GM19467 (cell line): ENCODE measurements around the gene IL17C.

ENCODE experiments used
- ATAC-seq: cut with Tn5 transposase; IDR thresholded peaks from one replicate; pipeline ENCODE4 v1.9.1; 2021; ENCODE audit warnings: mild to moderate bottlenecking, moderate library complexity; ENCODE audit not compliant: unreplicated experiment

IL17C gene

DNA sequence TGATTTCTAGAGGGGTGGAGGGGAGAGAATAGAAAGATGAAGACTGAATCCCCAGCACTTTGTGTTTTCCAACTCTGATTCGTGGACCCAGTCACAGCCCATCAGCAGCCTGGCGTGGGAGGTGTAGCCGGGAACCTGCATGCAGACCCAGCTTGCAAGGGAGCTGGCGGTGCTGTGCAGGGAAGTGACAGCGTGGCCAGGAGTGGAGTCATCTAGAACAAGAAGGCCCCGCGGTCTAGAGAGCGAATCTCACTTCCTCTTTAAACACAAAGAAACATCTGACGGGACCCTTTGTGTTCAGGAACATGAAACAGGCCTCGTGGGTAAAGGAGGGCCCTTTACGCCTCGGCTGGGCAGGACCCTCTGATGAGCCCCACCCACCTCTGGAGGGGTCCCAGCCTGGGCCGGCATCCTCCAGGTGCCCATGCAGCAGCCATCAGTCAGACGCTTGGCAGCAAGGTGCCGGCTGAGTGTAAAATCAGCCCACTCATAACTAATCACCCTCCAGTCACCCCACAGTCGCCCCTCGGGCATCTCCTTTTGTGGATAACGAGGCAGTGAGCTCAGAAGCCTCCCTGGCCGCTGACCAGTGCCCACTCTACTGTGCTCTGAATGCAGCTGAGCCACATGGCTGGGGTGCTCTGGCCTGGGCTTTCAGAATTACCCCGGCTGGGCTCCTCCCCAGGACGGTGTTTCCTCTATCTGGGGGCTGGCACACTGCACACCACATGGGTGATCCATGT is 43.5 kb downstream of the IL17C start:
- peak; percentile 60 for ATAC-seq

GRCh38 chr16:88684569-88685155 is 46.3 kb downstream of the IL17C start:
- ATAC-seq: no peak

DNA sequence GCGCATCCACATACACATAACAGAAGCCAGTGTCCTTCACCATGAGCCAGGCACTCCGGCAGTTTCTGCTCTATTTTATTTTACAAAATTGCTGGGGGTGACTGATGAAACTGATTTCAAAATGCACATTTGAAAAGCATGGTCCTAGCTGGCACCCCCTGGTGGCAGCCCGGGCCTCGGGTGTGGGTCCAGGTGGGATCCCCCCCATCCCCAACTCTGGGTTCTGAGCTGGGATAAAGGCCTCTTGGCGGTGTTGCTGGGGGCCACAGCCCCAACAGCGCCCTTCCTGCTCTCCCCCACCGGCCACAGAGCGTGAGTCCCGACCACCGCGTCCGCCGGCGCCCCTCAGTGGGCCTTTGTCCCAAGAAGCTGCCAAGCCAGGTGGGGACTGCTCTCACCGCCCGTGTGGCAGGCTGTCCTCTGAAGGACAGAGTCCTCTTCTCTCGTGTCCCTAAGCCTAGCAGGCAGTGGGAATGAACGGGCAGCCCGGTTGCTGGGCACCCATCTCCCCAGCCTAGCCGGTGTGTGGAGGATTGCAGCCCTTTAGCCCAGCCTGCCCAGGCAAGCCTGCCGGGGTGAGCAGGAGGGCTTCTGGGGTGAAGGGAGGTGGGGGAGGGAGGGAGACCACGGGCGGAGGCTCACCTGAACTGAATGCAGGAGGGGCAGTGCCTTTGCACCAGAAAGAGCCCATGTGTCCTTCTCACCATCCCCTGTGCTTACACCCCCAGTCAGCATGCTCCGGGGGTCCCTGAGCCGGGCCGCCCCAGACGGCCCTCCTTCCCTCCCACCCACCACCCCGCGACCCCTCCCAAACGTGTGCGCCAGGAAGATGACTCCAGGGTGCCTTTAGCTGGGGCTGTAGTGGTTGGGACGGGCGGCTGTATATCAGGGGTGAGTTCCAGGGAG is 47.0 kb downstream of the IL17C start:
- ATAC-seq: no peak

DNA sequence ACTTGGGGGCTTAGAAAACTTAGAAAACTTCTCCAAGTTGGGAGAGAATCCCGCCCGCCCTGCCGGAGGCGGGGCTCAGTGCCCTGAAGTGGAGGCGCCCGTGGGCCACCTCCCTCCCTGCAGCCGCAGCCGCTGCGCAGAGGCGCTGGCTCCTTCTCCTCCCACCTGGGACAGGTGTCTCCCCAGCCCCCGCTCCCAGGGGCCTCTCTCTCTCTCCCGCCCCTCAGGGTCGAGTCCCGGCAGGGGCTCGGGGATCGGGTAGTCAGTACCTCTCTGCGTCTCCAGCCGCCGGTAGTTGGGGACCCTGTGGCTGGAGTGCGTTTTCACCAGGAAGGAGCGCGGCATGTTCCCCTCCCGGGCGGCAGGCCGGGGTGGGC is 47.7 kb downstream of the IL17C start:
- peak; percentile 2 for ATAC-seq

- ATAC-seq: peak; percentile 60
Observed at GRCh38 chr16:88686439-88687253, 48.3 kb downstream of the IL17C start, which contains the start of gene SNAI3. Gene SNAI3, minus strand, starts transcription at chr16:88686507. Its CDS starts 101 bp downstream, at chr16:88686406.

GRCh38 chr16:88687254-88687576 is 48.8 kb downstream of the IL17C start:
- no peak for ATAC-seq

- ATAC-seq: no peak
Observed at GRCh38 chr16:88687676-88688012, 49.3 kb downstream of the IL17C start.

- no peak for ATAC-seq
Observed at GRCh38 chr16:88688013-88688778, 49.8 kb downstream of the IL17C start.
